Stomach (tissue), 9 donors: ENCODE results near the gene CRYZL1. TPM values are rescaled to one million over a fixed set of nuclear protein-coding genes. Genes with fewer than 3 reads are reported as not detected.

ENCODE experiments used
- DNase-seq, 2 donors: peaks; one replicate each; pipeline versions ENCODE4 v3.0.0 to v3.0.0-alpha.2; 2013 to 2019
- H3K27ac ChIP-seq, 5 donors: fragments of 200-600 bp in 4 of 5; sonication (generic) in 4 of 5; one replicate each; pipeline ENCODE4 v1.5.1; 2013 to 2019; ENCODE audit warnings: mild to moderate bottlenecking in 1 of 5, moderate library complexity in 1 of 5
- H3K27me3 ChIP-seq, 3 donors: fragments of 200-600 bp; sonication (generic); one replicate each; pipeline ENCODE4 v1.5.1; 2017 to 2019; ENCODE audit warnings: mixed run types in 1 of 3
- H3K36me3 ChIP-seq, 4 donors: fragments of 200-600 bp; sonication (generic); 1 replicate in 3 of 4; 2 replicates in 1 of 4; pipeline ENCODE4 v1.5.1; 2016 to 2019
- H3K4me1 ChIP-seq, 4 donors: fragments of 200-600 bp; sonication (generic); one replicate each; pipeline ENCODE4 v1.5.1; 2016 to 2019
- H3K4me3 ChIP-seq, 4 donors: fragments of 200-600 bp; sonication (generic) in 3 of 4; one replicate each; pipeline ENCODE4 v1.5.1; 2016 to 2019; ENCODE audit warnings: mild to moderate bottlenecking in 1 of 4
- H3K9me3 ChIP-seq, 4 donors: fragments of 200-600 bp; sonication (generic); one replicate each; pipeline ENCODE4 v1.5.1; 2016 to 2019
- EP300 ChIP-seq: sonication (generic); formaldehyde crosslinking; IDR thresholded peaks from one replicate; pipeline ENCODE4 v1.6.1; 2017; ENCODE audit warnings: antibody characterized with exemption
- POLR2A ChIP-seq, 4 donors: fragments of 450-650 bp; IDR thresholded peaks; one replicate each; pipeline ENCODE4 v1.6.1; 2016; ENCODE audit warnings: antibody characterized with exemption in 4 of 4, control low read depth in 2 of 4, mild to moderate bottlenecking in 1 of 4, moderate library complexity in 1 of 4
- POLR2AphosphoS5 ChIP-seq, 3 donors: sonication (generic); formaldehyde crosslinking; IDR thresholded peaks; one replicate each; pipeline ENCODE4 v1.6.1; 2016; ENCODE audit warnings: antibody characterized with exemption in 3 of 3
- WGBS, 5 donors: extraction: QIAGEN DNeasy Blood & Tissue Kit in 3 of 5; methylation state at CpG; one replicate each; pipeline versions ENCODE4 v1.1.5 to v1.1.7; 2013 to 2018; 5-methylcytosine and 5-hydroxymethylcytosine counted together
- intact Hi-C: fragments of 100-400 bp; cut with DNase I; formaldehyde crosslinking; loops from one replicate; pipeline ENCODE4 v1.15.1; 2023; ENCODE audit warnings: low total_unique reads
- polyA plus RNA-seq, 3 donors: library from polyadenylated mRNA; stranded (reverse); fragments of 200-250 nt; gene quantifications; one replicate each; pipeline ENCODE4 v1.2.3, GENCODE V29; 2013
- total RNA-seq, 5 donors: library from RNA; depleted of rRNA; stranded (reverse); fragments of >200 nt; gene quantifications; one replicate each; pipeline versions ENCODE4 v1.1.0 to v1.2.3, GENCODE V29; 2014 to 2016
- TF ChIP-seq, protein P1 (sequence below), 7 experiments: fragments of 450-650 bp in 4 of 7; fragments of 200-600 bp in 3 of 7; sonication (generic) in 3 of 7; IDR thresholded peaks; one replicate each; pipeline ENCODE4 v1.5.1; 2016 to 2019; ENCODE audit warnings: antibody characterized with exemption in 7 of 7, control low read depth in 2 of 7, mild to moderate bottlenecking in 1 of 7
- donor health status: healthy with polysubstance abuse.
- donor health status: Bipolar disorder and iron deficiency.
- donor health status: healthy.

CRYZL1 gene
- total and polyA plus RNA-seq, 8 donors = 9.3 to 73.5 (median 28.8) TPM

DNA sequence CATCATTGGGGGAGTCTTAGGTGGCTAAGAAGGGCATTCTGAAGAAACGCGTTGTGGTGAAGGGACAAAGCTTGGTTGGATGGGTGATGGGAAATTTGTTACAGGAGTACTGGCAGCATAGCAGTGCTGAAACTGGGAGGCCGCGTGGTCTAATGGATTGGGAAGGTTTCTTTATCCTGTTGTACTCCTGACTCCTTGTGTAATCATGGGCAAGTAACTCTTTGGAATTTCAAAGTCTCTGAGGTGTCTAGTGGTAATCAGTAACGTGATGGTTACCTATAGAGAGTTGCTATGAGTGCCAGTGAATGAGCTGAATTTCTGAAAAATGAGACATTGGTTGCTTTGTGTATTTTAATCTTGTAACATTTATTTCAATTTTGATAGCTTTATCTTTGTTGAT lies 71.5 kb downstream of the CRYZL1 start:
- TF ChIP-seq EP300 (no peak), POLR2A (IDR thresholded peaks at IDR 0.05) (no peak), POLR2AphosphoS5 (IDR thresholded peaks at IDR 0.05) (no peak)
- TF ChIP-seq, protein P1, sequence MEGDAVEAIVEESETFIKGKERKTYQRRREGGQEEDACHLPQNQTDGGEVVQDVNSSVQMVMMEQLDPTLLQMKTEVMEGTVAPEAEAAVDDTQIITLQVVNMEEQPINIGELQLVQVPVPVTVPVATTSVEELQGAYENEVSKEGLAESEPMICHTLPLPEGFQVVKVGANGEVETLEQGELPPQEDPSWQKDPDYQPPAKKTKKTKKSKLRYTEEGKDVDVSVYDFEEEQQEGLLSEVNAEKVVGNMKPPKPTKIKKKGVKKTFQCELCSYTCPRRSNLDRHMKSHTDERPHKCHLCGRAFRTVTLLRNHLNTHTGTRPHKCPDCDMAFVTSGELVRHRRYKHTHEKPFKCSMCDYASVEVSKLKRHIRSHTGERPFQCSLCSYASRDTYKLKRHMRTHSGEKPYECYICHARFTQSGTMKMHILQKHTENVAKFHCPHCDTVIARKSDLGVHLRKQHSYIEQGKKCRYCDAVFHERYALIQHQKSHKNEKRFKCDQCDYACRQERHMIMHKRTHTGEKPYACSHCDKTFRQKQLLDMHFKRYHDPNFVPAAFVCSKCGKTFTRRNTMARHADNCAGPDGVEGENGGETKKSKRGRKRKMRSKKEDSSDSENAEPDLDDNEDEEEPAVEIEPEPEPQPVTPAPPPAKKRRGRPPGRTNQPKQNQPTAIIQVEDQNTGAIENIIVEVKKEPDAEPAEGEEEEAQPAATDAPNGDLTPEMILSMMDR (IDR thresholded peaks at IDR 0.05) = no peak
- 80 to 88% (median 85%) methylated on average over 5 of the region's 5 CpGs for WGBS, 5 donors
- H3K4me1 ChIP-seq = peaks cover 0 to 47% (median 15%) of the 10 kb centered on the region in 4 donors
- H3K4me3 ChIP-seq = no peak overlapping the region
- no peaks in the 10 kb centered on the region for H3K9me3 ChIP-seq
- H3K36me3 ChIP-seq = peaks cover 37 to 88% (median 81%) of the 10 kb centered on the region in 4 donors
- no peak for DNase-seq
- intact Hi-C loops = no loop called here
- no peak overlapping the region for H3K27ac ChIP-seq
- H3K27me3 ChIP-seq = no peaks in the 10 kb centered on the region

DNA sequence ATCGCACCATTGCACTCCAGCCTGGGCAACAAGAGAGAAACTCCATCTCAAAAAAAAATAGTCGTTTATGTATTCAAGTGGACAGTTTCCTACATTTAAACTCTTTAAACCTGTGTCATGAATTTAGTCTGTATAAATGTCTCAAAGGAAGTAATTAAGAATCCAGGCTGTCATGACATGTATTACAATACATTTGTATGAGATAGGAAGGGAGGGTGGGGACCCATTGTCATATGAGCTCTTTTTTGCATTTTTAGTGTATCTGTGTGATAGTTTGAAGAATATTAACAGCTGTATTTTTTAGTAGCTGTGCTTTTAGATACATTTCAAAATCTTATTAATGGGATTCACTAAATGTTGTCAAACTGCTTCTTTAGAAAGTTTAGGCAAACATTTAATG lies 73.1 kb downstream of the CRYZL1 start:
- no peak overlapping the region for H3K4me3 ChIP-seq
- no peak for DNase-seq
- peaks cover 0 to 47% (median 15%) of the 10 kb centered on the region in 4 donors for H3K4me1 ChIP-seq
- WGBS, 5 donors = 71 to 86% (median 80%) methylated on average over 2 of the region's 2 CpGs
- peaks cover 33 to 86% (median 77%) of the 10 kb centered on the region in 4 donors for H3K36me3 ChIP-seq
- no peak for TF ChIP-seq POLR2AphosphoS5 (IDR thresholded peaks at IDR 0.05)
- TF ChIP-seq, protein P1 (IDR thresholded peaks at IDR 0.05) = no peak
- no peak for TF ChIP-seq EP300
- no peak for TF ChIP-seq POLR2A (IDR thresholded peaks at IDR 0.05)
- H3K27me3 ChIP-seq = no peaks in the 10 kb centered on the region
- H3K27ac ChIP-seq = no peak overlapping the region
- intact Hi-C loops = no loop called here
- H3K9me3 ChIP-seq = no peaks in the 10 kb centered on the region

- intact Hi-C loops = no loop called here
- 63 to 90% (median 74%) methylated on average over 6 of the region's 6 CpGs for WGBS, 5 donors
- no peaks in the 10 kb centered on the region for H3K27me3 ChIP-seq
- peaks cover 33 to 86% (median 77%) of the 10 kb centered on the region in 4 donors for H3K36me3 ChIP-seq
- peaks cover 0 to 42% (median 14%) of the 10 kb centered on the region in 4 donors for H3K4me1 ChIP-seq
- no peaks in the 10 kb centered on the region for H3K9me3 ChIP-seq
- DNase-seq = no peak
- no peak overlapping the region for H3K4me3 ChIP-seq
- no peak for TF ChIP-seq EP300
- TF ChIP-seq POLR2A (IDR thresholded peaks at IDR 0.05) = no peak
- TF ChIP-seq, protein P1 (IDR thresholded peaks at IDR 0.05) = no peak
- no peak overlapping the region for H3K27ac ChIP-seq
Measured at GRCh38 chr21:33567914-33568313, 73.6 kb downstream of the CRYZL1 start.

GRCh38 chr21:33566514-33566913 lies 75.0 kb downstream of the CRYZL1 start:
- no peak for TF ChIP-seq POLR2AphosphoS5 (IDR thresholded peaks at IDR 0.05)
- Histone ChIP-seq H3K9me3 (no peaks in the 10 kb centered on the region), H3K4me3 (no peak overlapping the region), H3K36me3 (peaks cover 27 to 86% (median 76%) of the 10 kb centered on the region in 4 donors), H3K27ac (no peak overlapping the region), H3K27me3 (no peaks in the 10 kb centered on the region), H3K4me1 (peaks cover 0 to 40% (median 13%) of the 10 kb centered on the region in 4 donors)
- DNase-seq = no peak
- WGBS, 5 donors = 91 to 96% (median 93%) methylated on average over 2 of the region's 2 CpGs
- intact Hi-C loops = no loop called here

GRCh38 chr21:33562389-33562788 lies 79.2 kb downstream of the CRYZL1 start:
- H3K27ac ChIP-seq = no peak overlapping the region
- no peak for DNase-seq
- H3K27me3 ChIP-seq = no peaks in the 10 kb centered on the region
- WGBS, 5 donors = 94 to 100% (median 98%) methylated on average over 2 of the region's 2 CpGs
- H3K4me1 ChIP-seq = peaks cover 0 to 41% (median 16%) of the 10 kb centered on the region in 4 donors
- TF ChIP-seq POLR2A (IDR thresholded peaks at IDR 0.05) = no peak
- TF ChIP-seq, protein P1 (IDR thresholded peaks at IDR 0.05) = no peak
- no peak for TF ChIP-seq EP300
- TF ChIP-seq POLR2AphosphoS5 (IDR thresholded peaks at IDR 0.05) = no peak
- H3K9me3 ChIP-seq = no peaks in the 10 kb centered on the region
- H3K4me3 ChIP-seq = no peak overlapping the region
- intact Hi-C loops = no loop called here
- peaks cover 45 to 88% (median 77%) of the 10 kb centered on the region in 4 donors for H3K36me3 ChIP-seq
